ENCODE results near the gene DDRGK1. TPM values are rescaled to one million over a fixed set of nuclear protein-coding genes. Genes with fewer than 3 reads are reported as not detected.

The DDRGK1 gene
- total RNA-seq, 1 donor from 2014 or later, result 84.2 TPM

- H3K27me3 Mint-ChIP-seq (ENCODE audit: unreplicated experiment), result peaks cover 13% of the 10 kb centered on the region
- H3K4me3 Mint-ChIP-seq (ENCODE audit: unreplicated experiment), result peak within 1 kb of the TSS; percentile 87
- H3K36me3 Mint-ChIP-seq (ENCODE audit: unreplicated experiment), result no peaks in the 10 kb centered on the region
- peaks cover 21% of the 10 kb centered on the region for H3K4me1 Mint-ChIP-seq (ENCODE audit: unreplicated experiment)
- no peak for TF ChIP-seq CTCF (IDR thresholded peaks at IDR 0.05)
- no peaks in the 10 kb centered on the region for H3K9me3 Mint-ChIP-seq (ENCODE audit: unreplicated experiment)
- no peak for DNase-seq (ENCODE audit: extremely low spot score, unreplicated experiment)
- peak within 1 kb of the TSS; percentile 34 for H3K27ac Mint-ChIP-seq (ENCODE audit: unreplicated experiment)
Measured at GRCh38 chr20:3239026-3239866, 34.8 kb upstream of the DDRGK1 start, which contains the start of gene SLC4A11. TSS of gene SLC4A11 (minus strand) at chr20:3239190. CDS start at chr20:3239137, 53 bp downstream.

- no peak for DNase-seq (ENCODE audit: extremely low spot score, unreplicated experiment)
- Mint-ChIP-seq H3K4me1 (ENCODE audit: unreplicated experiment) (peaks cover 21% of the 10 kb centered on the region), H3K4me3 (ENCODE audit: unreplicated experiment) (peak overlapping the region; percentile 81), H3K36me3 (ENCODE audit: unreplicated experiment) (no peaks in the 10 kb centered on the region), H3K9me3 (ENCODE audit: unreplicated experiment) (no peaks in the 10 kb centered on the region), H3K27me3 (ENCODE audit: unreplicated experiment) (peaks cover 13% of the 10 kb centered on the region), H3K27ac (ENCODE audit: unreplicated experiment) (no peak overlapping the region)
- no peak for TF ChIP-seq CTCF (IDR thresholded peaks at IDR 0.05)
Measured at GRCh38 chr20:3238616-3239025, 34.1 kb upstream of the DDRGK1 start.

GRCh38 chr20:3237958-3238615, 33.6 kb upstream of the DDRGK1 start:
- DNase-seq (ENCODE audit: extremely low spot score, unreplicated experiment), result no peak
- Mint-ChIP-seq H3K4me3 (ENCODE audit: unreplicated experiment) (peak overlapping the region; percentile 81), H3K27me3 (ENCODE audit: unreplicated experiment) (peaks cover 13% of the 10 kb centered on the region), H3K36me3 (ENCODE audit: unreplicated experiment) (no peaks in the 10 kb centered on the region), H3K9me3 (ENCODE audit: unreplicated experiment) (no peaks in the 10 kb centered on the region), H3K4me1 (ENCODE audit: unreplicated experiment) (peaks cover 21% of the 10 kb centered on the region), H3K27ac (ENCODE audit: unreplicated experiment) (no peak overlapping the region)
- no peak for TF ChIP-seq CTCF (IDR thresholded peaks at IDR 0.05)

GRCh38 chr20:3237011-3237957, 32.8 kb upstream of the DDRGK1 start:
- TF ChIP-seq CTCF (IDR thresholded peaks at IDR 0.05), result no peak
- Mint-ChIP-seq H3K4me1 (ENCODE audit: unreplicated experiment) (peaks cover 19% of the 10 kb centered on the region), H3K27me3 (ENCODE audit: unreplicated experiment) (peaks cover 13% of the 10 kb centered on the region), H3K27ac (ENCODE audit: unreplicated experiment) (no peak overlapping the region), H3K36me3 (ENCODE audit: unreplicated experiment) (no peaks in the 10 kb centered on the region), H3K9me3 (ENCODE audit: unreplicated experiment) (no peaks in the 10 kb centered on the region), H3K4me3 (ENCODE audit: unreplicated experiment) (peak overlapping the region; percentile 65)
- no peak for DNase-seq (ENCODE audit: extremely low spot score, unreplicated experiment)

Data from osteocyte (in vitro differentiated cells).